Measurements from ENCODE around the gene LGALS3BP.
A peak's percentile ranks its signal among the peaks of the same experiment; 100 is the strongest.
"Not testable (repeated sequence)": the region's sequence is repeated elsewhere in the genome, so short reads cannot be mapped to it uniquely, and the experiment has no call there.

The LGALS3BP gene

GRCh38 chr17:78962984-78963348 lies 16.8 kb downstream of the LGALS3BP start:
- H3K9me3 ChIP-seq (ENCODE audit: control insufficient read depth, low read length); DNase-seq (ENCODE audit: low read depth); H3K9ac ChIP-seq (ENCODE audit: low read length); H3K4me3 ChIP-seq (ENCODE audit: low read length); H3K27me3 ChIP-seq (replicated peaks; ENCODE audit: control insufficient read depth, insufficient read depth, low read length); H3K36me3 ChIP-seq (ENCODE audit: control insufficient read depth, insufficient read depth, low read length, severe bottlenecking): not testable (repeated sequence)
- peaks cover 12% of the 10 kb centered on the region for H3K4me1 ChIP-seq (ENCODE audit: control insufficient read depth, insufficient read depth, low read length)

GRCh38 chr17:78962345-78962983 lies 17.3 kb downstream of the LGALS3BP start:
- DNase-seq (ENCODE audit: low read depth): peak; percentile 12
- no peaks in the 10 kb centered on the region for H3K9me3 ChIP-seq (ENCODE audit: control insufficient read depth, low read length)
- H3K36me3 ChIP-seq (ENCODE audit: control insufficient read depth, insufficient read depth, low read length, severe bottlenecking): no peaks in the 10 kb centered on the region
- H3K9ac ChIP-seq (ENCODE audit: low read length): no peak overlapping the region
- H3K4me3 ChIP-seq (ENCODE audit: low read length): no peak overlapping the region
- no peaks in the 10 kb centered on the region for H3K27me3 ChIP-seq (replicated peaks; ENCODE audit: control insufficient read depth, insufficient read depth, low read length)
- H3K4me1 ChIP-seq (ENCODE audit: control insufficient read depth, insufficient read depth, low read length): peaks cover 12% of the 10 kb centered on the region

- Histone ChIP-seq H3K27me3 (replicated peaks; ENCODE audit: control insufficient read depth, insufficient read depth, low read length) (no peaks in the 10 kb centered on the region), H3K4me3 (ENCODE audit: low read length) (no peak overlapping the region), H3K4me1 (ENCODE audit: control insufficient read depth, insufficient read depth, low read length) (peaks cover 12% of the 10 kb centered on the region), H3K9me3 (ENCODE audit: control insufficient read depth, low read length) (no peaks in the 10 kb centered on the region), H3K36me3 (ENCODE audit: control insufficient read depth, insufficient read depth, low read length, severe bottlenecking) (no peaks in the 10 kb centered on the region), H3K9ac (ENCODE audit: low read length) (no peak overlapping the region)
- DNase-seq (ENCODE audit: low read depth): no peak
These were observed 18.2 kb downstream of the LGALS3BP start for GRCh38 chr17:78961571-78961970.

GRCh38 chr17:78960928-78961327 lies 18.8 kb downstream of the LGALS3BP start:
- DNase-seq (ENCODE audit: low read depth): peak; percentile 56

GRCh38 chr17:78959803-78960202 lies 19.9 kb downstream of the LGALS3BP start:
- DNase-seq (ENCODE audit: low read depth): no peak
- Histone ChIP-seq H3K9ac (ENCODE audit: low read length) (no peak overlapping the region), H3K4me3 (ENCODE audit: low read length) (no peak overlapping the region), H3K9me3 (ENCODE audit: control insufficient read depth, low read length) (no peaks in the 10 kb centered on the region), H3K4me1 (ENCODE audit: control insufficient read depth, insufficient read depth, low read length) (peaks cover 12% of the 10 kb centered on the region), H3K27me3 (replicated peaks; ENCODE audit: control insufficient read depth, insufficient read depth, low read length) (no peaks in the 10 kb centered on the region), H3K36me3 (ENCODE audit: control insufficient read depth, insufficient read depth, low read length, severe bottlenecking) (no peaks in the 10 kb centered on the region)

More at GRCh38 chr17:78960928-78961327, 18.8 kb downstream of the LGALS3BP start:
- H3K27me3 ChIP-seq (replicated peaks; ENCODE audit: control insufficient read depth, insufficient read depth, low read length): no peaks in the 10 kb centered on the region
- no peak overlapping the region for H3K4me3 ChIP-seq (ENCODE audit: low read length)
- no peaks in the 10 kb centered on the region for H3K9me3 ChIP-seq (ENCODE audit: control insufficient read depth, low read length)
- H3K36me3 ChIP-seq (ENCODE audit: control insufficient read depth, insufficient read depth, low read length, severe bottlenecking): no peaks in the 10 kb centered on the region
- peaks cover 12% of the 10 kb centered on the region for H3K4me1 ChIP-seq (ENCODE audit: control insufficient read depth, insufficient read depth, low read length)
- H3K9ac ChIP-seq (ENCODE audit: low read length): no peak overlapping the region

- H3K36me3 ChIP-seq (ENCODE audit: control insufficient read depth, insufficient read depth, low read length, severe bottlenecking): no peaks in the 10 kb centered on the region
- H3K4me1 ChIP-seq (ENCODE audit: control insufficient read depth, insufficient read depth, low read length): peaks cover 12% of the 10 kb centered on the region
- H3K27me3 ChIP-seq (replicated peaks; ENCODE audit: control insufficient read depth, insufficient read depth, low read length): peaks cover 5% of the 10 kb centered on the region
- DNase-seq (ENCODE audit: low read depth): no peak
- H3K4me3 ChIP-seq (ENCODE audit: low read length): no peak overlapping the region
- H3K9ac ChIP-seq (ENCODE audit: low read length): no peak overlapping the region
- no peaks in the 10 kb centered on the region for H3K9me3 ChIP-seq (ENCODE audit: control insufficient read depth, low read length)
These were observed 21.0 kb downstream of the LGALS3BP start for GRCh38 chr17:78958641-78959127.

GRCh38 chr17:78957128-78957527 lies 22.6 kb downstream of the LGALS3BP start:
- Histone ChIP-seq H3K36me3 (ENCODE audit: control insufficient read depth, insufficient read depth, low read length, severe bottlenecking) (no peaks in the 10 kb centered on the region), H3K4me3 (ENCODE audit: low read length) (no peak overlapping the region), H3K4me1 (ENCODE audit: control insufficient read depth, insufficient read depth, low read length) (peaks cover 17% of the 10 kb centered on the region)

GRCh38 chr17:78956254-78956653 lies 23.5 kb downstream of the LGALS3BP start:
- H3K4me3 ChIP-seq (ENCODE audit: low read length): no peak overlapping the region
- H3K4me1 ChIP-seq (ENCODE audit: control insufficient read depth, insufficient read depth, low read length): peaks cover 15% of the 10 kb centered on the region
- no peak for DNase-seq (ENCODE audit: low read depth)
- no peaks in the 10 kb centered on the region for H3K36me3 ChIP-seq (ENCODE audit: control insufficient read depth, insufficient read depth, low read length, severe bottlenecking)
- H3K27me3 ChIP-seq (replicated peaks; ENCODE audit: control insufficient read depth, insufficient read depth, low read length): peaks cover 5% of the 10 kb centered on the region
- peaks cover 5% of the 10 kb centered on the region for H3K9me3 ChIP-seq (ENCODE audit: control insufficient read depth, low read length)
- no peak overlapping the region for H3K9ac ChIP-seq (ENCODE audit: low read length)

More at GRCh38 chr17:78957128-78957527, 22.6 kb downstream of the LGALS3BP start:
- no peak for DNase-seq (ENCODE audit: low read depth)
- H3K9me3 ChIP-seq (ENCODE audit: control insufficient read depth, low read length): no peaks in the 10 kb centered on the region
- peaks cover 5% of the 10 kb centered on the region for H3K27me3 ChIP-seq (replicated peaks; ENCODE audit: control insufficient read depth, insufficient read depth, low read length)
- H3K9ac ChIP-seq (ENCODE audit: low read length): no peak overlapping the region

- Histone ChIP-seq H3K9ac (ENCODE audit: low read length) (no peak overlapping the region), H3K4me3 (ENCODE audit: low read length) (no peak overlapping the region), H3K4me1 (ENCODE audit: control insufficient read depth, insufficient read depth, low read length) (peaks cover 10% of the 10 kb centered on the region), H3K36me3 (ENCODE audit: control insufficient read depth, insufficient read depth, low read length, severe bottlenecking) (no peaks in the 10 kb centered on the region), H3K9me3 (ENCODE audit: control insufficient read depth, low read length) (peaks cover 20% of the 10 kb centered on the region), H3K27me3 (replicated peaks; ENCODE audit: control insufficient read depth, insufficient read depth, low read length) (peaks cover 5% of the 10 kb centered on the region)
- DNase-seq (ENCODE audit: low read depth): no peak
These were observed 25.0 kb downstream of the LGALS3BP start for GRCh38 chr17:78954684-78955083.

- DNase-seq (ENCODE audit: low read depth): no peak
- H3K4me3 ChIP-seq (ENCODE audit: low read length): no peak overlapping the region
- H3K27me3 ChIP-seq (replicated peaks; ENCODE audit: control insufficient read depth, insufficient read depth, low read length): peaks cover 5% of the 10 kb centered on the region
- peaks cover 10% of the 10 kb centered on the region for H3K4me1 ChIP-seq (ENCODE audit: control insufficient read depth, insufficient read depth, low read length)
- no peaks in the 10 kb centered on the region for H3K36me3 ChIP-seq (ENCODE audit: control insufficient read depth, insufficient read depth, low read length, severe bottlenecking)
- no peak overlapping the region for H3K9ac ChIP-seq (ENCODE audit: low read length)
- H3K9me3 ChIP-seq (ENCODE audit: control insufficient read depth, low read length): peaks cover 20% of the 10 kb centered on the region
These were observed 26.1 kb downstream of the LGALS3BP start for GRCh38 chr17:78953356-78954350.

GRCh38 chr17:78952706-78953105 lies 27.0 kb downstream of the LGALS3BP start:
- peaks cover 10% of the 10 kb centered on the region for H3K4me1 ChIP-seq (ENCODE audit: control insufficient read depth, insufficient read depth, low read length)
- H3K9ac ChIP-seq (ENCODE audit: low read length): no peak overlapping the region
- H3K9me3 ChIP-seq (ENCODE audit: control insufficient read depth, low read length): peaks cover 20% of the 10 kb centered on the region
- DNase-seq (ENCODE audit: low read depth): no peak
- H3K27me3 ChIP-seq (replicated peaks; ENCODE audit: control insufficient read depth, insufficient read depth, low read length): peaks cover 5% of the 10 kb centered on the region
- H3K4me3 ChIP-seq (ENCODE audit: low read length): no peak overlapping the region
- H3K36me3 ChIP-seq (ENCODE audit: control insufficient read depth, insufficient read depth, low read length, severe bottlenecking): no peaks in the 10 kb centered on the region
